ENCODE results near the gene P3H1. TPM values are rescaled to one million over a fixed set of nuclear protein-coding genes. Genes with fewer than 3 reads are reported as not detected.
"Not testable (repeated sequence)": the region's sequence is repeated elsewhere in the genome, so short reads cannot be mapped to it uniquely, and the experiment has no call there.

Gene P3H1
- total RNA-seq, 1 experiment from 2014 or later, result 75.6 TPM

DNA sequence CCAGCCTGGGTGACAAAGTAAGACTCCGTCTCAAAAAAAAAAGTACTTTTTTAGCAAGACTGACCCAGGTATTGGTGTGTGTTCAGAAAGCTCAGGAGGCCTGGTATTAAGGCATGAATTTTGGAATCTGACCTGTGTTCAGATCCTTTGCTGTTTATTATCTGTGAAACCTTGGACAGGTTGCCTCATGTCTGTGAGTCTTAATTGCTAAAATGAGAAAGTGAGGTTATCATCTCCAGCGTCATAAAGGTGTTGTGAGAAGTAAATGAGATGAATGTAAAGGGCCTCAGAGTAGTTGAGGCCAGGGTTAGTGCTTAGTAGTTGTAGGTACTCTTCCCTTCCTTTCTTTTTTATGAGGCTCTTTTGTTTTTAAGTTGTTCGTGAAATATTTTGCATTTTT is 3.0 kb upstream of the P3H1 start:
- DNase-seq (ENCODE audit: low read depth), result no peak

DNA sequence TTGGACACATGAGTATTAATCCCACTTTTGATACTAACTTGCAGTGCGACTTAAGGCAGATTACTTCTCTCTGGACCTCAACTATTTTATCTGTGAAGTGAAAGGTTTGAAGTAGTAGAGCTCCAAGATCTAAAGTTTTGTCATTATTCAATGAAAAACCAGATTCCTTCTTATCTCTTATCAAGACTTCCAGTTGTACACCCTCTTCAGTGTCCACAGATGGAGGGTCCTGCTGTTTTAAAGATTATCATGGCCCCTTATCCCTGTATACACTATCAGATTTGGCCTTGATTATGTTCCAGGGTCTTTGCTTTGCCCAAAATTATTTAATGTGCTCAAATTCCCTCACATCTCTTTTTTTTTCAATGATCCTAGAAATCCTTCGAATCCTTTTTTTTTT is 1.3 kb upstream of the P3H1 start:
- no peak for DNase-seq (ENCODE audit: low read depth)

DNA sequence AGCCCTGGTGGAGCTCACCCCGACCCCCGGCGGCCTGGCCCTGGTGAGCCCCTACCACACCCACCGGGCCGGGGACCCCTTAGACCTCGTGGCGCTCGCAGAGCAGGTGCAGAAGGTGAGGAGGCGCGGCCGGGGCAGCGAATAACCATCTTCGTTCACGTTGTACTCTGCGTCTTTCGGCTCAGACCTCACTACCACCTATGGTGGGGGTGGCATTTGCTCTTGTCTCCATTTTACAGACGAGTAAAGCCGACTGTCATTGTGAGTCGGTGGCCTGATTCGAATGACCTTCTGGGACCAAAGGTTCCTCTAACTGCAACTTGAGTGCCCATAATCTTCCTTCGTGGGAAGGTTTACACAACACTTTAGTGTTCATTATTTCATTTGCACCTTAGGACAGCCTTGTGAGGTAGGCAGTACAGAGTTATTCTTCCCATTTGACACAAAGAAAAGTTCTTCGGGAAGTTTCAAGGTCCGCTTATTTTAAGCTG is 727 bp upstream of the P3H1 start:
- no peak for DNase-seq (ENCODE audit: low read depth)

DNA sequence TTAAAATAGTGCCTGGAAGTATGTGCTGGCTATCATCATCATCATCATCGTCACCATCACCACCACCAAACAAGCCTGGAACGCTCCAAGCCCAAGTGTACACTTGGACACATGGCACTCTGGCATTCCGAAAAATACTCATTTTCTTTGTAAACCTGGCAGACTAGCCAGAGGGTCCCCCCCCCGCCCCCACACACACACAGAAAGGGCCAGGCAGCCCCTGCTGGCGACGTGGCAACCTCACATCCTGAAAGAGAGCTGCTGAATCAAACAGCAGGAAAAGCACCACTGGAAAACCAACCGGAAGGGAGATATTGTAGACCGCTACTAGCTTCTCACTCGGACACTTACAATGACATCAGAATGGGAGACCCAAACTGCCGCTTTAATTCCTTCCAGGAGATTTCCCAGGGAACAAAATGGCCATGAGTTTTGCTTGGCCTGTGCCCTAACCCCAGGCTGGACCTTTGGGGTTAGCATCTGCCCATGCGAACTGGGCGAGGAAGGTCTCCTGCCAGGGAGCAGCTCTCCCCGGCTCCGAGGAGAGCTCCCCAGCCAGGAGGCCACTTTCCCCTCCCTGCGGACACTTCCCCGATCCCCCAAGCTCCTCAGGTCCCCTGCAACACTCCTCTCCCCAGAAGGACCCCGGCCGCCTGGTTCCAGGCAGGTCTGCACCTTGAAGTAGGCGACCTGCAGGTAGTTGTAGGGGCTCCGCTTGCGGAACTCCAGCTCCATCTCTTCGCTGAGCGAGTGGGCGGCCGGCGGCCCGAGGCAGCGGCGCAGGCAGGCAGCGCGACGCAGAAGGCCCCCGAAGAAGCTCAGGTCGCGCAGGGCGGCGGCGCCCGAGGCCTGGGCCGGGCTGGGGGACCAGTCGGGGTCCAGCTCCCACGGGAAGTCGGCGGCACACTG is 742 bp downstream of the P3H1 start:
- DNase-seq (ENCODE audit: low read depth), result peak; percentile 88

DNA sequence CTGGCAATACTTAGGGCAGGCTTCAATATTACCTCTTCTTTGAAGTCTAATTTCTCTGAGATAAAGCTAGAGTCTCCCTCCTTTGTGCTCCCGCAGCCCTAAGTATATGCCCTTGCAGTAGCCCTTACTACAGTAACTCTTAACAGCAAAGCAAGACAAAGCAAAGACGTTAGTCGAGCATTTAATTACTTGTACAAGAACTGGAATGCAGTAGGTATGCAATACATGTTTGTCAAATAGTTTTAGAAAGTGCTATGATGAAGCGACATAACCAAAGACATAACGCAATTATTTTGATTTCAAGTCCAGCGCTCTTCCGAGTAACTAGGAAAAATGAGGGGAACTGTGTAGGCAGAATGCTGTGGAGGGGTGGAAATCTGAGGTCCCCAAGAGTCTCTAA is 1.6 kb downstream of the P3H1 start:
- no peak for DNase-seq (ENCODE audit: low read depth)

DNA sequence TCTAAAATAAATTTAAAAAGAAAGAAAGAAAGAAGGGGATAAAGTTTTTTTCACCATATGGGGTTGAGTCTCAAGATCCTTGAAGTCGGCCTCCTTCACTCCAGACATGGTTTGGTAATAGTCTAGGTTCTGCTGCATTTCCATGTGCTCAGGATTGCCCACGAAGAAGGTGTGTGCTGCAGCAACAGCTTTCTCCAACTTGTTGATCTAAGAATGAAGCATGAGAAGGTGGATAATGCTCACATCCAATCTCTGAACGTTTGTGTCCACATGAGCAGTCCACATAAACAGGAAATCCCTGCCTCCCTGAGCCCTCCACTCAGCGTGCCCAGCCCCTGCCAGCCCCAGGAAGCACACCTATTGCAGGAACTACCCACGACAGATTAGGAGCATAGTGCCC is 4.6 kb downstream of the P3H1 start:
- DNase-seq (ENCODE audit: low read depth), result no peak

DNA sequence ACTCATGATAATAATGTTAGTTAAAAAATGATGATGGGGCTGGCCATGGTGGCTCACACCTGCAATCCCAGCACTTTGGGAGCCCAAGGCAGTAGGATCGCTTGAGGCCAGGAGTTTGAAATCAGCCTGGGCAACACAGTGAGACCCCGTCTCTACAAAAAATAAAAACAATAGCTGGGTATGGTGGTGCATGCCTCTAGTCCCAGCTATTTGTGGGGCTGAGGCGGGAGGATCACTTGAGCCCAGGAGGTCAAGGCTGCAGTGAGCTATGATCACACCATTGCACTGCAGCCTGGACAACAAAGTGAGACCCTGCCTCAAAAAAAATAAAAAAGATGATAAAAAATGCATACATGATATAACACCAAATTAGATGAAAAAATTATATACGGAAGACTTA is 5.3 kb downstream of the P3H1 start:
- no peak for DNase-seq (ENCODE audit: low read depth)

DNA sequence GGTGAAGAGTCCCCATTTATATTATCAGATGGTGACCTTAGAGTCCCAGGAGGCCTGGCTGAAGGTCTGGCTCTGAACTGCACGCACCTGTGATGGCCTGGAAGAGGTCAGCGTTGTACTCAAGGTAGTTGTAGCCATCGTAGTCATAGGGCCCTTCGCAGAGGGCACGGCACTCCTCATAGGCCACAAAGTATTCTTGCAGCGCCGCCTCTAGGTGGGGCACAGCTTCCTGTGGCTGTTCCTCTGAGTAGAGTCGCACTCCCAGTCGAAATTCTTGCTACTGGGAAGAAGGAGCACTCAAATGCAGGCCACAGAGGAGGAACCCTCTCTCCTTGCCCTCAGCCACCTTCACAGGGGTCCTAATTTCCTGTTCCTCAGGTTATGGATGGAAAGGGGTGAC is 7.7 kb downstream of the P3H1 start:
- DNase-seq (ENCODE audit: low read depth), result no peak

DNA sequence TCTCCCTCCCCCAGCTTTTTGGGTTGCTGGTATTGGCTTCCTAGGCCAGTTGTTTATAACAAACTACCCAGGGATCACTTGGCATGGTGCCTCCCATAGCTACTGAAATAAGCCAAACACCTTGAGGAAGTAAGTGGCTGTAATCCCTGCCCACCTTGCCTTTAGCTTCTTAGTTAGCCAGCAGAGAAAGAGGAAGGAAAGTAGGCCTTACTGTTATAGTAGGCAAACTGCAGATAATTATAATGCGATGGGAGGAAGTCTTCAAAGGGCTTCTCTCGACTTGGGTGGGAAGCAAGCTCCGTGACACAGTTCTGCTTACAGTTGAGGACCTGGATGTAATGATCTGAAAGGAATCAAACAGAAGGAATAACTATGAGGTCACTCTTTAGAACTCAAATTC is 8.2 kb downstream of the P3H1 start:
- no peak for DNase-seq (ENCODE audit: low read depth)

DNA sequence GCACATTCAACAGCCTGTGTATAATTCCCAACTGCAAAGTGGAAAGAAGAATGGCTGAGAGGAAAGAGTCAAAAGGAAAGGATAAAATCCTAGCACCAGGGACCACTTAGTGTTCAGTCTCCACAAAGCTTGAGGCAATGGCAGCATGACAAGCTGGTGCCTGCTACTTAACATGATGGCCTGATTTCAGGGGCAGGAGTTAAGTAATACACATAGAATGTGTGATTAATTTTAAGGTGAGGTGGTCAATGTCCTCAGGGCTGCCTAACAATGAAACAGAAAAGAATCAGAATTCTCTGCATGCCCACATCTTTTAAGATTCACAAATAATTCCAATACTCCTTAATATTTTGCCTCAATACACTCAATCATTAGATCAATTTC is 8.9 kb downstream of the P3H1 start:
- no peak for DNase-seq (ENCODE audit: low read depth)

DNA sequence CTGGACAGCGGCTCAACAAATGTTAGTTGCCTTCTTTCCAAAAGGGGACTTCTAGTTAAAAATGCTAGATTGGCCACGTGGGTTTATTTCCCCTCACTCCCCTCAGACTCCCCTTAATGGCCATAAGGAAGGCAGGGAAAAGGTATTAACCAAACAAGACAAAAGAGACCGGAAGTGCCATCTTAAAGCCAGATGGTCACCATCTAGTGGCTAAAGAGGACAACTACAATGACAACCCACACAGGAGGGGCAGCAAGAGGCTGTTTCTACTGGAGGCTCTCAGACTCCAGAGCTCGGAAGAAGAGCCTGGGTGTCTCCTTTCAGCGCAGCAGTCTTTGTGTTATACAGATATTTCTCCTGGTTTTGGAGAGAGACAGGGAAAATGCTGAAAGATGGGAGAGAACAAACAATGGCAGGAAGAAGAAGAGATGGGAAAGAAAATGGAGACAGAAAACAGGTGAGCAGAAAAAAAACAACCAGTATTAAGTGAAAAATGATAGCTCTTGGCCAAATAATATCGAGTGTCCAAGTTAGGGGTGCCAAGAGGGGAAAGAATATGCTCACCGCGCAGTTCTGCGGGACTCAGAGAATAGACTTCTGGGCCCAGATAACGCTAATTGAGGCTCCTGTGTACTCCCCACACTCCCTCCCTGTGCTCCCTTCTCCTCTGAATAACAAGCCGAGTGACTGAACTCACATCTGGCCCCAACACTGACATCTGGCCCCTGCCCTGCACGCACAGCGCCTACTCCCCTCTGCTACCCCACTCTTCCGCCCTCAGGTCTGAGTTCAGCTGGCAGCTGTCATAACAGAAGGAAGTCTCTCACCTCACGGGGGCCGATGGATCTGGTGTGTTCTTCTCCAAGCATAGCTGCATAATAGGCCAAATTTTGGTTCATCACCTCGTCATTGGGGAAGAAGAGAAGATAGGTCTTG is 9.6 kb downstream of the P3H1 start:
- DNase-seq (ENCODE audit: low read depth), result peak; percentile 51

DNA sequence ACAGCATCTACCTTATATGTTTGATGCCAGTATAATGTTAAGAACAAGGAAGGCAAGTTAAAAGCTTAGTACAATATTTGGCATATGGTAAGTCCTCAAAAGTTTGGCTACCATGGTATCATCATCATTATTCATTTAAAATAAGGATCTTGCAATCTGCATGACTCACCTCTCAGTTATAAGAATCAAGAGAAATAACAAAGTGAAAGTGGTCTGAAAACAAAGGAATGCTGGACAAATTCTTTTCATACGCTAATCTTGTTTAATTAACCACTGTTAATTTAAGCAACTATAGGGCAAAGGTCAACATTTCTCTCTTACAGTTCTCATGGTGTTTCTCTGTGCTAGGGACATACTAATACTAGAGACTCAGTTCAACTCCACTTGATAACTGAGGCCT is 13.8 kb downstream of the P3H1 start:
- DNase-seq (ENCODE audit: low read depth), result no peak

DNA sequence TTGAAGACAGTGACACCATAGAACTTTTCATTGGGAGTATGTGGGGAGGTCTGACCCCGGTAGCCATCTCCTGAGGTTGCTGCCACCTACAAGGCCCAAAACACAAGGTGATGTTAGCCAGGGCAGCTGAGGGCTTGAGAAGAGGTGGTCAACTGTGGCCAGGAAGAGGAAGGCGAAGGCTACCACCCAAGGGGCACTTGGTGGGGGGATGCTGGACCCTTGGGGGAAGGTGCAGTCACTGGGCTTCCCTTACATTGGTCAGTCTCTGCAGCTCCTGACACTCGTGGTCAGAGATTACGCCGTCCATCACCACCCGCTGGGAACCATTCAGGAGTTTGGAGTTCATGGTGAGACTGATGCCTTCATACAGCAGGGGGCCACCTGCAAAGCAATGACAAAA is 14.5 kb downstream of the P3H1 start:
- no peak for DNase-seq (ENCODE audit: low read depth)

DNA sequence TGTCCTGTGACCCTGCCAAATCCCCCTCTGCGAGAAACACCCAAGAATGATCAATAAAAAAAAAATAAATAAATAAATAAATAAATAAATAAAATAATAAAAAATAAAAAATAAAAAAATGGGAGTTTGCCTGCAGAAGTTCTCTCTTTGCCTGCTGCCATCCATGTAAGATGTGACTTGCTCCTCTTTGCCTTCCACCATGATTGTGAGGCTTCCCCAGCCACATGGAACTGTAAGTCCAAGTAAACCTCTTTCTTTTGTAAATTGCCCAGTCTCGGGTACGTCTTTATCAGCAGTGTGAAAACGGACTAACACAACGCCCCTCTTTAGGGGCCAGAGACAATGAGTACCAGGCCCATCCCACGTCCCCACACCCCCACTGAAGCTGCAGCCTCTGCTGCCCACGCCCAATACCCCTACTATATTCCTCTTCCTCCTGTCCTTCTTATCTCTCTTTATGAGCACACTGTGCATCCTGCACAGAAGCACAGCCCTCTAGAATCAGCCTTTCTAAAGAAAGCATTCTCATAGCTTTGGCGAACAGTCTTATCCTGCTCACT is 15.2 kb downstream of the P3H1 start:
- not testable (repeated sequence) for DNase-seq (ENCODE audit: low read depth)

DNA sequence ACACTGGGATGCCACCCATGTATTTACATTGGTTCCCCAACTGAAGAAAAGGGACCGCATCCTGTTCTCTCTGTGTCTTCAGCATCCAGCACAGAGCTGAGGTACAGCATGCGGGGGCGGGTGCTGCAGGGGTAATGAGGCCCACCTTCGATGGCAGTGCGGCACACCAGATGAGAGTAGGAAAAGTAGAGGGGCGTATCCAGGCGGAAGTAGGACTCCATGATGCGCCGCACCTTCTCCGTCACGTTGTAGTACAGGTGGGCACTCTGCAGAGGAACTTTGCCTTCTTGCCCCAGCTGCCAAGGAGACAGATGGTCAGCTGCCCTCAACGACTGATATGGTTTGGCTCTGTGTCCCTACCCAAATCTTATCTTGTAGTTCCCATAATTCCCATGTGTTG is 16.8 kb downstream of the P3H1 start:
- DNase-seq (ENCODE audit: low read depth), result no peak

DNA sequence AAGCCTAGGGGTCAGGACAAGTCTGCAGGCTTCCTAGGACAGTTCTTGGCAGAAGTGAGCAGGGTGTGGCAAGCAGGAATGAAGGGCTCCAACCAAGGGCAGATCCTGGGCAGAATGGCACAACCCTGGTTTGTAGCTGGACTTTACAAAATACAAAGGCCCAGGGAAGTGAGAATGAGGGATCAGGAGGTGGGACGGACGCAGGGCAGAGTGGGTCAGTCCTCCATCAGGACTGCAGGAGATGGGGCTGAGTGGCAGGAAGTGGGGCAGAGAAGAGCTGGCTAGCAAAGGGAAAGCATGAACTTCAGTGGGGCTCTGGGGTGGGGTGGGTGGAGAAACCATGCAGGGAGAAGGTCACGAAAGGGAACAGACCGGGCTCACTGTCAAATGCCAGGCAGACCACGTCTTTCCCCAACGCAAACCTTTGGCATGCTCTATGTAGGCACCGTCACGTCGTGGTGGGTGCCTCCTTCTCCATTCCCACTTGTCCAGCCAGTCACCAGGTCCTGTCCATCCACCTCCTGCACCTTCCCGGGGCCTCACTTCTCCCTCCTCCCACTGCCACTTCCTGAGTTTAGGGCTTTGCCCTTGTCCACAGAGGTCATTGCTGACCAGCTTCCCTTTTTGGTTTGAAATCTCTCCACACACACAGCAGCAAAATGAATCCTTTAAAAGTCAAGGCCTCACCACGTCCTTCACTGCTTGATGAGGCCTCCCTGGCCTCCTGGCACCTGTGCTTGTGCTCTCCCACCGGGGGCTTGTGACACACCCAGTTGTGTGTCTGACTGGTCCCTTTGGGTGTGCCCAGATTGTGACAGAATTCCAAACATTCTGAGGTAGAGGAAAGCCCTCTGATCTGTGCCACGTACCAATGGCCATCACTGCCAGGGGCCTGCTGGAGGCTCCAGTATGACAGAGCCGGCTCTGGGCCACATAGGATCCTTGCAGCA is 18.1 kb downstream of the P3H1 start:
- DNase-seq (ENCODE audit: low read depth), result no peak

DNA sequence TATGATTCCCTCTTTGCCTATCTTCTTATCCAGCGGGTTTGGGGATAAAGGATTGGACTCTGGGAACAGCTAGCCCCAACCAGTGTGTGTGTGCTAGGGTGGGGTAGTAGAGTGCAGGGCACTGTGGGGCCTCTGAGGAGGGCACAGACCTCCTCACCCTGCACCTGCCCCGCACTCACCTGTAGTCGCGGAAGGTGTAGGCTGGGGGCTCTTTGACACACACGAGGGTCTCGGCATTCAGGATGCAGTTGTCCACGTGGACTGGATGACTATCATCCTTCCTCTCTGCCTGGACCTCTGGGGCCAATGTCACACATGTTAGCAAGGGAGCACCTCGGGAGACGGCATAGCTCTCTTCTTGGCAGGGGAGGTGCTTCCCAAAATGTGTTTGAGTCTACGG is 18.8 kb downstream of the P3H1 start:
- no peak for DNase-seq (ENCODE audit: low read depth)

DNA sequence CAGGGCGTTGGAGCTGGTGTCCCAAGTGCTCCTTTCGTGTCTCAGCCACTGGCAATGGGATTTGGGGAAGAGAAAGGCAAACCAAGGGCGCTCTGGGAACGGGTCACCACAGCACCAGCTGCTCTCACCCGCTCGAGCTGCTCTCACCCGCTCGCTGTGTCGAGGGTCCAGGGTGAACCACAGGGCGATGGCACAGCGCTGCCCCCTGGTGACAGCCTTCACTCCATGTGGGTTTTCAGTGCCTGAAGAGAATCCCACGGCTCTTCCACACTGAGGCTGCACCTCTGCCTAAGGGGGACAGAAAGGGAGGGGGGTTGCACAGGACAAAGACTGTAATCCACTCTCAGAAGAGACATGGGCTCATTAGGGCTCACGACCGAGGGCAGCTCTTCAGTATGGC is 19.7 kb downstream of the P3H1 start:
- DNase-seq (ENCODE audit: low read depth), result no peak

DNA sequence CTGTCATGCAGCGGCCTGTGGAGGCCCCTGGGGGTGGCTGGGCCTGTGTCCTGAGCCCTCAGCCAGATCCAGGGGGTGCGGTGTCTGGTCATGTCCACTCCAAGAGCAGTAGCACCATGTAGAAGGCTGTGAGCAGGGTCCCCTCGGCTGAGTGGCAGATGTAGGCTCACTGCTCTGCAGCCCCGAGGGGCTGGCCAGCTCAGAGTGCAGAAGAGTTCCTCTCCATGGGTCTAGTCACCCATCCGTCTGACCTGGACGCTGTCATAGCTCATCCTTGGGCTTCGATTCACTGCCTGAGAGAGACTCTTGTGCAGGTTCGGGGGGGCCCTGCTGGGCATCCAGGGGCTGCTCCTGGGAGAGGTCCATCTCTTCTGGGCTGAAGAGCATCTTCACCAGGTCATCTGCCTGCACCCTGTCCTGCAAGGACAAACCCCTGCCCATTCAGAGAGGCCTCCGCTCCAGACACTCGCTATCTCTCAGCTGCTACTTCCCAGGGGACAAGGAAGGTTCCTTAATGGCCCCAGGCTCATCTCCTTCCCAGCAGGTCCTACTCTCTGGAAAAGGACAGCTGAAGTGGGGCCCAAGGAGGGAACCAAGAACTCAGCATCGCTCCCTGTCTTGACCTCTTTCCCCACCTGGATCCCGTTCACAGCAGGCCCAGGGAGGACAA is 20.3 kb downstream of the P3H1 start:
- no peak for DNase-seq (ENCODE audit: low read depth)

DNA sequence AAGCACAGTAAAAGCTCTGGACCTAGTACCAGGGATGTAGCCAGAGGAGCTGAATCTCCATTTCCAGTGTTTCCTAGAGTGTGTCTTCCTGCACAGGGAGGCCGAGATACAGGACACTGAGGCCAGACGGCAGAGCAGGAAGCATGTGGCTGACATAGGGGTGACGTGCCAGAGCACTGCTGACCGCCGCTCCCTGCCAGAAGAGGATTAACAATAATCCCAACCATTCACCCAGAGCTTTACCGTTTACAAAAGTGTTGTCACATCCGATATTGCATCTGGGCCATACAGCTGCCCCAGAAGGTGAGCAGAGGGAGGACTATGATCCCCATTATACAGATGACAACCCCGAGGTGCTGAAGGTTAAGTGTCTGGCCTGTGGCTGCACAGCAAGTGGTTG is 21.0 kb downstream of the P3H1 start:
- no peak for DNase-seq (ENCODE audit: low read depth)

DNA sequence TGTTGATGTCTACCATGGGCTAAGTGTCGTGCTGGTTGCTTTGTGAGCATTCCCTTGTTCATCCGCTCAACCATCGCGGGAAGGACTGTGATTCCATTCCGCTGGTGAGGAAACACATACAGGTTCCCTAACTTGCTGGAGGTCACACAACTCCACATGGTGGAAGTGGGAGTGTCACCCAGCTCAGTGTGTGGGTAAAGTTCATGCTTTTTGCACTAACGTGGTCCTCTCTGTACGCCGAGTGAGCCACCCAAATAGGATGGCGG is 22.7 kb downstream of the P3H1 start:
- DNase-seq (ENCODE audit: low read depth), result no peak

Measured in Daoy (cell line).